Stimulated activated CD4-positive, alpha-beta T cell treated with anti-CD3 and anti-CD28 coated beads, Interleukin-12 subunit alpha, Interleukin-12 subunit beta, amount 100 ng/mL, for 24 hours (primary cell): Measurements from ENCODE around the gene MTG2.

Source experiments
- DNase-seq, 2 experiments: peaks; one replicate each; pipeline ENCODE4 v3.0.0-alpha.2; 2020; ENCODE audit warnings: low read depth in 2 of 2

The MTG2 gene

DNA sequence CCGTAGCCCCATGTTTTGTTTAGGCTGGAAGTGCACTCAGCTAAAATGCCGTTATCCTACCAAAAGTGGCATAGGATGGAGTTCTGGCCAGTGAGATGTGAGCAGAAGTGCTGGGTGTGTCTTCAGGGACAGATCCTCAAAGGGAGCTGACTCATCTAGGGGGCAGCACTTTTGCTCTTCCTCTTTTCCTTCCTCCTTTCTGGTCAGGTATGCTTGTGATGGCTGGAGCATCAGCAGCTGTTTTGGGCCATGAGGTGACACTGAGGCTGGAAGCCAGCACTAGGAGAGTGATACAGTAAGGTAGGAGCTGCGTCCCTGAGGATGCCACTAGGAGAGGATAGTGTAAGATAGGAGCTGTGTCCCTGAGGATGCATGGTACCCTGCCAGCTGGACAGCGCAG is 50.9 kb downstream of the MTG2 start:
- DNase-seq = no peak

DNA sequence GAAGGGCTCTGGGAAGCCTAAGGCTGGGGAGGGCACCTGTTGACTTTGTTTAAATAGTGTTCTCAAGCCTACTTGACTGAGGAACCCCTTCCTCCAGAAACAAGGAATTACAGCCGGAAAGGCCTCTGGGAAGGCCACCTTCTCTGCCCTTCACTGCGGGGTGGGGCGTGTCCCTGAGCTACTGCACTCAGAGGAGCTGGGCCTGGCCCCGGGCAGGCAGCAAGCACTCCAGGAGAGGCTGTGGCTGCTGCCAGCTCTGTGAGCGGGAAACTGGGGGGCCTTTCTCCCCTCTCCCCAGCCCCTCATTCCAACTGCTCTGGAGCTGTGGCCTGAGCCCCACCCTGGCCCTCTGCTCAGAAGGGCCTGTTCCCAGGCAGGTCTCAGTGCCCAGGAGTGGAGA is 51.5 kb downstream of the MTG2 start:
- no peak for DNase-seq

DNA sequence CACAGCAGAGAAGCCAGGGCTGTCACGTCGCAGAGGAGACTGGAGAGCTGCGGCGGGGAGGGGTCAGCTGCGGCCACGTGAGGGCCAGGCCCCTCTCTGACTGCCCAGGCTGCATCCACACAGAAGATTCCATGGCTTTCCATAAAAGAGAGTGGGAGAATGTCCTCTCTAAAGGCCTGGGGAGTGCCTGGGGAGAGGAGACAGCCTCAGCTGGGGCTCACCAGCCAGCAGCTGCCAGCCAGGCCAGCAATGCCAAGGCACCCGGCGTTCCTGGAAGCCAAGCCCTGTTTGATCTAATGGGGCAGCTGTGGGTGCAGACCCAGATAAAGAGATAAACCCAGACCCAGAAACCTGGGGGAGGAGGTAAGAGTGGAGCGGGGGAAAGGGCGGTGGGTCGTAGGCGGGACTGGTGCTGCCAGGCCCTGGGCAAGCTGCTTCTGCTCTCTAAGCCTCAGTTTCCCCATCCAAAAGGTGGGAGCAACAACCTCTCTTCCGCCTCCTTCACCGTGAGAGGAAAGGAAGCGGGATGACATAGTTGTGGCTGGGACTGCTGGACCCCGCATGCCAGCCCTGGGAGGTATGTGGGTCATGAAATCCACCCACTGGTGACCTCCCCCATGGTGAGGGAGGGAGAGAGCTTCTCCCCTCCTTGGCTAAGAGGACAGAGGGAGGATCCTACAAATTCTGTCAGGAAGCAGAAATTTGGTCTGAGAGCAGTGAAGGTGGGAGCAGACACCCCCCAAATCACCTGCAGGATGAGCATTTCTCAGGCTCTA is 52.4 kb downstream of the MTG2 start:
- DNase-seq = no peak

DNA sequence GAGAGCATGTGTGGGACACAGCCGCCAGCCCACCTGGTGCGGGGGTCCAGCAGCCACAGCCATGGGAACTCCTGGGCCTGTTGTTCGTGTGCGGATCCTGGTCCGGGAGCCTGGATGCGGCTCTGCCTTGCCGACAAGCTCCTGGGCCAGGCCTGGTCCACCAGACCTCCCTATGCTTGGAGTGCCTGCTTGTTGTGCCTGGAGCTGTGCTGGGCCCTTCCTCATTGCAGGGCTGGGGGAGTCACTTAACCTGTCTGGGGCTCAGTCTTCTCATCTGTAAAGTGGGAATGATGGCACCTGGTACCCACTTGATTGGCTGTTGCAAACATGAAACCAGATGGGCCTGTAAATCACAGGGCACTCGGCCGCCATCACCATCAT is 52.9 kb downstream of the MTG2 start:
- no peak for DNase-seq

DNA sequence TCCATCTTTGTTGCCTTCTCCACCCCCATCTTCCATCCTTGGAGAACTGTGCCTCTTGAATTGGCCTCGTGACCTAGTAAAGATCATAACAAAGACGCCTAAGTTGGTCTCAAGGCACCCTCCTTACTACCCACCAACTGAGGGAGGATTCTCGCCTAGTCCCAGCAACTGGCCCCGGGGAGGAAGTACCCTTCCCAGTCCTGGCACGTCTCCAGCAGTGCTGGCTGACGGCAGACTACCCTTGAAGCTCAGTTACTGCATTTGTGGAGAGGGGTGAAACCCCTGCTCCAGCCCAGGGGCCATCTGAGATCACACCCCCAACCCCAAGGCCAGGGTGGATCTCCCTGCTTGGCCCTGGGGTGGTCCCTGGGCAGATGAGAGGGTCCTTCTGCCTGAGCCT is 53.4 kb downstream of the MTG2 start:
- no peak for DNase-seq

DNA sequence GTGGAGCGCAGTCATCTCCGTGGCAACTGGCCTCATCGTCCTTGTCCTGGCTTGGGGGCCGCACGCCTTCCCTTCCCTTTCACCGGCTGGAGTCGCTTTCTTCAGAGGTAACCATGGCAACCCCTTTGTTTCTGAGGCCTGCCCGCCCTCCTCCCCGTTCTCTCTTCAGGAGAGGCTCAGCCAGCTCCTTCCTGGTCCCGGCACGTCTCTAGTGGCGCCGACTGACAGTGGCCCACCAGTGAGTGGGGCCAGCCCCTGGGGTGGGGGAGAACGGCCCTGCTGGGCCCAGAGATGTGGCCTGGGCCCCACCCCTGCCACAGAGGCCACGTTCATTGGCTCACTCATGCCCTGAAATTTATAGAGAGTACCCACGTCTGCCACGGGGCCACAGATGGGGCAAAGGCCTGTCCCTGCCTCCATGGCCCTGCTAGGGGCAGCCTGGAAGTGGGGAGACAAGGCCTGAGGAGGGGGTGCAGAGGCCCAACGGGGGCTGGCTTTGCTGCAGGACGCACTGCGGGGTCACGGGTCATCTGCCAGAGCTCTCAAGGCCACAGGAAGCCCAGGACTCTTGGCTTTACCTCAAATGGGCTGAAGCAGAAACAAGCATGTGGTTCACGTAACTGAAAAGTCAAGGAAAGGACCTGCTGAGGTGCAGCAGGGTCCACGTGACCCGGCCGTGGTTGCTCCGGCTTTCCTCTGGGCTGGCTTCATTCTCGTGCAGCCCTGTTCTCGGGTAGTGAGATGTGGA is 54.1 kb downstream of the MTG2 start:
- no peak for DNase-seq

- no peak for DNase-seq
Measured at GRCh38 chr20:62237514-62237800, 54.6 kb downstream of the MTG2 start.

GRCh38 chr20:62237801-62238568 is 55.2 kb downstream of the MTG2 start, which contains the start of gene OSBPL2:
TSS of gene OSBPL2 (plus strand) at chr20:62238521. CDS start at chr20:62256185, 17,664 bp downstream.
- peak; percentile 99 to 100 for DNase-seq

DNA sequence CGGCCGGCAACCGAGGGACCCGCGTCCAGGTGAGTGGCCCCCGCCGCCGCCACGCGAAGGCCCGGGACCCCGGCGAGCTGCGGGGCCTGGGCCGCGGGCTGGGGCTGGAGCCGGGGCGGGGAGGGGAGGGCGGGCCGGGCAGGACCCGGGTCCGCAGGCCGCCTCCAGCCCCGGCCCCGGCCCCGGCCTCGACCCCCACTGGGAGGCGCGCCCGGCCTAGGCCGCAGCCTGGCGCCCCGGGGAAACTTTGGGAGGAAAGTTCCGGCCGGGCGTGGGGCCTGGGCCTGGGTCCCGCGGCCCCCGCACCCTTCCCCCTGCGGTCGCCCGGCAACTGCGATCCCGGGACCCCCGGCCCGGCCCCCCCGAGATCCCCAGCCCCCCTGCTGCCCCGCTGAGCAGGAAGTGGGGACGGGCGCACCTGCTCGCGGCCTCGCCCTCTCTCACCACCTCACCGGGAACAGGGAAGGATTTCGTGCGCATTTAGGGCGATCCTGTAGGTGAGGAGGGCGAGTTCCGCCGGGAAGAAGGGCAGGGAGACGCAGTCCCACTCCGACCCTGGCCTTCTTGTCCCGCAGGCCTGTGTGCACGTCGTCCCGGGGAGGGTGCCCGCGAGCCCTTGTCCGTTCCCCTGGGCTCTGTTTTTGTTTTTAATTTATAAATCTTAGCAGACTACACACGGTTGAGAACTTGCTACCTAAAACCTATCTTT is 55.9 kb downstream of the MTG2 start:
- no peak for DNase-seq

DNA sequence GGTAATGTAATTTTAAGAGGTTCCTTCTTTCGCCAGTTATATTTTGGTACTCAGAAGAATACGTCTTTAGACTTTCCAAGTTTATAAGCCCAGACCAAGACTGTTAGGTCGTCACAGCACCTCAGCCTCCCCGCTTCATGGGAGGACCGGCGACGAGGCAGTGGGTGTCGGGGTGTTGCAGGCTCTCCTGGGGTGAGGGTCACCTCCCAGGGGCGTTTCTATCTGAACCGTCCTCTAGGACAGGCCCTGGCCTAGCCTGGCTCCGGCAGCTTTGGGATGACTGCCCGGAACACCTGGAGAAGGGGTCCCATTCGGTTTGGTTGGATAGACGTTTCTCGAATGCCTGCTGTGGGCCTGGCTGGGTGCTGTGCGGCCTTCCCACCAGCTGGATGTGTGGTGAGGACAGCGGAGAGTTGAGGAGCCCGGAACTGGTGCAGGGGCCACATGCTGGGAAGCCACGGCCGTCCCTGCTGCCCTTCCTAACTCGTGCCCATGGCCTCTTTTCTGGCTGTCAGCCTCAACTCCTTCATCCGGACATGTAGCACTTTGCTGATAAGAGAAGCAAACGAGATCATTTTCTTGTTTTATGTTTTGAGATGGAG is 56.6 kb downstream of the MTG2 start:
- no peak for DNase-seq

- DNase-seq = no peak
Measured at GRCh38 chr20:62240020-62240685, 57.3 kb downstream of the MTG2 start.

GRCh38 chr20:62241506-62241905 is 58.7 kb downstream of the MTG2 start:
- DNase-seq = no peak

GRCh38 chr20:62242176-62242575 is 59.3 kb downstream of the MTG2 start:
- no peak for DNase-seq

- no peak for DNase-seq
Measured at GRCh38 chr20:62243106-62243505, 60.3 kb downstream of the MTG2 start.

DNA sequence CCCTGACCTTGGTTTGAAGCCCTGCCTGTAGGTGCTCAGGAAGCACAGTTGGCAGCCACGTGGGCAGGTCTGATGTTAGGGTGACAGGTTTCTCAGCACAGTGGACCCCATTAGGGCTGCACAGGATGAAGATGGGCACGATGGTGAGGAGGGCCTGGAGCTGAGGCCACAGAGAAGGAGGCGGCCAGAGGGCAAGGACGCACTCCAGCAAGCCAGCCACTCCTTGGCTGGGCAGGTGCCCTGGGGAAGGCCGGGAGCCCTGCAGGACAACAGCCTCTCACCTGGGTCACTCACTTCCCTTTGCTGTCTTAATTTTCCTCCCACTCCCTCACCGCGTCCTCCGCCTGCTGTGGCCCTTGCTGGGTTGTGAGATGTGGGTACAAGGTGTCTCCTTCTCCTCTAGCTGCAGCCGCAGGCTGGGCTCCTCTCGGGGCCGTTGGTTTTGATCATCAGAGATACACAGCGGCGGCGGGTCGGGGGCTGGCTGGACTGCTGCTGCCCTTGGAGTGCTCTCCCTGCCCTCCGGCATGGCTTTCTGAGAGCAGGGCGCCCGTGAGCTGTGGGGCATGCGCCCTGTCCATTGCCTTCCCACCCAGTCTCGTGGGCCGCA is 61.2 kb downstream of the MTG2 start:
- DNase-seq = no peak

DNA sequence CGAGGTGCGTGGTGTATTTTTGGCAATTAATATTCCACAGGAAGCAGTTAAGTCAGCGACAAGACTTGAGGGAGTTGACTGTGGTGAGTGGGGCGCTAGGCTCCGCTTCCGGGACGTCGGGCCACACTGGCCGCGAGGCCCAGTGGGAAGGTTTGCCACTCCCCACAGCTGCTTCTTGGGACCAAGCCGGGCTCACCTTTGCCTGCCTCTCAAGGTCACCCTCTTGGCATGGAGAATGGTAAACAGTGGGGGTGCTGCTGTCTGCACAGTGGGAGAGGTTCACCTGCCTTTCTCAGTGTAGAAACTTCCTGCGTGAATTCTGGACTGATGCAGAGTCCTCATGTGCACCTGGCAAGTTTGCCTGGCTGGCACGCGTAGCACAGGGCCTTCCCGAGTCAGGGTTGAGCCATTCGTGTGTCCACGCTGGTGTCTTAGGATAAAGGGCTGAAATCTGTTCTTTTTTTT is 61.8 kb downstream of the MTG2 start:
- no peak for DNase-seq

- no peak for DNase-seq
Measured at GRCh38 chr20:62245911-62246280, 63.1 kb downstream of the MTG2 start.

GRCh38 chr20:62246431-62246830 is 63.6 kb downstream of the MTG2 start:
- DNase-seq = no peak

DNA sequence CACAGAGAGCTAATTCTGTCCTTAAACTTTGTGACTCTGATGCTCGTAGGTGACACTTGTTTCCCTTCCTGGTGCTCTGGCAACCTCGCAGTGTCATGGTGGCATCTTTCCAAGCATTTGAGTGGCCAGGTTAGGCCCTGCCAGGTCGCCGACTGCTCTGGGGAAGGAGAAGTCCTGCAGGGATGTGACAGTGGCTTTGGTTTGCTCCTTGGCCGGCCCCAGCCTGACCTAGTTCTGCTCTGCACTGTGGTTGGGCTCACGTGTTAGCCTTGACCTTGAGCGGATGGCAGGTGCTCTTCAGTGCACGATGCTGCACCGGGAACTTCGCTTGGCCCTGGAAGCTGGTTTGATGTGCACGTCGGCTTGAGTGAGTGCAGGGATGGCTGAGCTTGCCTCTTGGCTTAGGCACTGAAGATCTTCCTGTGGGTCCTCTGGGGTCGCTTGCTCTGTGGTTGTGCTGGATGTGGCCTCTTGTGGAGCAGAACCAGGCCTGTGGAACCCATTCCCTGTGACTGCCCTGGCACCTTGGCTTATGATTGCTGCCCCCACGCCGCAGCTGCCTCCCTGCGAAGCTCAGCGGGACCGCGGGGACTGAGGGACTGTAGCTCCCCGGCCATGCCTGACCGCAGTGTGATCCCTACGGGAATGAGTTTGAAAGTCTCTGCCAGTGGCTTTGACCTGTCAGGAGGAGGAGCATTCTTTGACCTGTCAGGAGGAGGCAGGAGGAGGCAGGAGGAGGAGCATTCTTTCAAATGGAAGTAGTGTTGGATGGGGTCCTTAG is 64.2 kb downstream of the MTG2 start:
- DNase-seq = no peak
